HG03442 (cell line): ENCODE results near the gene INPPL1.

ENCODE experiments used
- ATAC-seq: cut with Tn5 transposase; IDR thresholded peaks from one replicate; pipeline ENCODE4 v1.9.1; 2021; ENCODE audit warnings: mild to moderate bottlenecking, moderate library complexity; ENCODE audit not compliant: unreplicated experiment

INPPL1 gene

GRCh38 chr11:72209101-72209500 lies 15.5 kb upstream of the INPPL1 start:
- ATAC-seq, result no peak

GRCh38 chr11:72216638-72217037 lies 7.9 kb upstream of the INPPL1 start, which contains the start of gene FOLR2:
TSS of gene FOLR2 (plus strand) at chr11:72216794. CDS start at chr11:72218585, 1,791 bp downstream.
- ATAC-seq, result no peak

- ATAC-seq, result no peak
Measured at GRCh38 chr11:72217841-72218240, 6.7 kb upstream of the INPPL1 start.

GRCh38 chr11:72218251-72218745 lies 6.3 kb upstream of the INPPL1 start:
- ATAC-seq, result no peak

- ATAC-seq, result no peak
Measured at GRCh38 chr11:72220696-72221363, 3.7 kb upstream of the INPPL1 start.

DNA sequence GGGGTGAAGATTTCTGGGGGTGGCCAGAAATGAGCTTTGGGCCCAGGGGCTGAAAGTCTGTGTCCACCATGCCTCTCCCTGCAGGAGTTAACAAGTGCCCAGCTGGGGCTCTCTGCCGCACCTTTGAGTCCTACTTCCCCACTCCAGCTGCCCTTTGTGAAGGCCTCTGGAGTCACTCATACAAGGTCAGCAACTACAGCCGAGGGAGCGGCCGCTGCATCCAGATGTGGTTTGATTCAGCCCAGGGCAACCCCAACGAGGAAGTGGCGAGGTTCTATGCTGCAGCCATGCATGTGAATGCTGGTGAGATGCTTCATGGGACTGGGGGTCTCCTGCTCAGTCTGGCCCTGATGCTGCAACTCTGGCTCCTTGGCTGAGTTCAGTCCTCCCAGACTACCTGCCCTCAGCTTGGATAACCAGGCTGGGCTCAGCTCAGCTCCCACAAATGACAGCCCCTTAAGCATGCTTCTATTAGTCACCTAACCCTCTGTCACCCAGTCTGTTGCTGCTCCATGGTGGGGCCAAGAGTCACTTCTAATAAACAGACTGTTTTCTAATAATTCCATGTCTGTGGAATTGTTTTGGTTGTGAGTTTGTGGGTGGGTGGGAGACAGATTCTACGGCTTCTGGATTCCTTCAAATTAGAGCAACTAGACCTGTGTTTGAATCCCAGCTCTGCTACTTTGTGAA lies 3.0 kb upstream of the INPPL1 start:
- ATAC-seq, result no peak

DNA sequence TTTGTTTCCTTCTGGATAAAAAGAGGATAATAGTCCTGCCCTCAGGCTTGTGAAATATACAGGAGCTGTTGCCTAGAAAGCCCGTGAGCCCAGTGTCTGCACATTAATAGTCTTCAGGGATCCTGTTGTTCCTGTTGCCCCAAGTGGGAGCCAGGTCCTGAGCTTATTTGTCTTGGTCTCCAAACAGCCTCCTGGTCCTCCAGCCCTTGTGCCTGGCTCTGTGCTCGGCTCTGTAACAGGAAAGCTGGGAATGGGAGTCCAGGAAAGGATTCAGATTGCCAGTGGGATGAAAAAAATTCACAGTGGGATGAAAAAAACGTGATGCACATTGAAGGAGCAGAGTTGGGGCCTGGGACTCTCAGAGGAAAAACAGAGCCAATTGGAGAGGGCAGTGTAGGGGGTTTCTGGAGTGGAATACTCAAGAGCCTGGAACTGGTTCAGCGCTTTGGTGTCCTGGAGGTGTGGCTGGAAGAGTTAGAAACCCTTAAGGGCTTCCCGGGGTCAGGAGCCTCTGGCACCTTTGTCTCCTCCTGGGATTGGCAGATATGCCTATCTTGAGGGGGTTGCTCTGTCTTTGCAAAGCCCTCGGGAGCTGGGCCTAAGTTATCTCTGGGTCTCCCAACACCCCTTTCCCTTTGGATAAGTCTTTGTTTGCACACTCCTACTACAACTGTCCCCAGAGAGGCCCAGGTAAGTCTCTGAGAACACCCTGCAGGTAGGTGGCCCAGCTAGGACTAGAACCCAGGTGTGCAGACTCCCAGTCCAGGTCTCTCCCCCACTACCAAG lies 2.3 kb upstream of the INPPL1 start:
- ATAC-seq, result no peak

DNA sequence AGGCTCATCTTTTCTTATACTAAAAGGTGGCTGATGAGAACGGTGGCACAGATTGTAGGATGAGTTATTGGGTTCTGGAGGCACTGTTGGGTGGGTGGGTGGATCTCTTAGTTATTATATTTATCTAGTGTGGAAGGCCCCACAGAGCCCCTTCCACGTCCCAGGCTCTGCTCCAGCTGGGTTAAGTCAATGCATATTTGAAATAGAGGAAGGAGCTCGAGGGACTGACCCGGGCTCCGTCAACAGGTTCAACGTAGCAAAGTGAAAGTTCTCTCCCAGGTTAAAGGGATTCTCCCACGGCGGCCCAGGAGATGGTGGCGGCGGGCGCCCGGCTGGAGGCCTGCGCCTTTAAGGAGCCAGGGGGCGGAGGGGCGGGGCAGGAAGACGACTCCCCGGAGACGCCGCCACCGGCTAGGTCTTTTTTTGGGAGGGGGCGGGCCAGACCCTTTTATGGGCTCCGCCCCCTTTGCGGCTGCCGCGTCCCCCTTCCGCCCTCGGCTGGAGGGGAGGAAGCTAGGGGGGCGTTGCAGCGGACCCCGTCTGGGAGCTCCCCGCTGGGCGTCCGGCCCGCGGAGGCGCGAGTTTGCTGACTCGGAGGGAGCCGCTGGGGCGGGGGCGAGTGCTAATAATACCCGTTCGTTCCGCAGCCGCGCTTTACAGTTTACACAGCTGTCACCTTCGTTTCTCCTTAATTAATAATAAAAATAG lies 1.5 kb upstream of the INPPL1 start:
- ATAC-seq, result peak; percentile 61

- ATAC-seq, result peak; percentile 50
Measured at GRCh38 chr11:72223615-72224563, 678 bp upstream of the INPPL1 start.

GRCh38 chr11:72225411-72225951 lies 914 bp downstream of the INPPL1 start:
- ATAC-seq, result no peak

DNA sequence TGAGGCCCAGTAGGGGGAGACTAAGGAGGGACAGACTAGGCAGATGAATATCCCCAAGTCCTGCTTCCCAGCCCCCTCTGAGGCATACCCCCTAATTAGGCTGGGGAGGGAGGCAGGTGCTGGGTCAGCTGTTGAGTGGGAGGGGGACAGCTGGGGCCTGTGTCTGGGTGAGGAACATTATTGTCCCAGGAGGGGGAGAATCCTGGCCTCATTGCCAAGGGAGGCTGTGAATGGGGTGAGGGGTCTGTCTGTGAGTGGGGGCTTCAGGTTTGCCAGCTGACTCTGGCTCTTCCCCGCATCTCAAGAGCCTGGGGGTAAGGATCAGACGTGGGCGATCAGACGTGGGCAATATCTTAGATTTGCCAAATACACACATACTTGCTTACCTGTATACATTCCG lies 2.1 kb downstream of the INPPL1 start:
- ATAC-seq, result no peak

DNA sequence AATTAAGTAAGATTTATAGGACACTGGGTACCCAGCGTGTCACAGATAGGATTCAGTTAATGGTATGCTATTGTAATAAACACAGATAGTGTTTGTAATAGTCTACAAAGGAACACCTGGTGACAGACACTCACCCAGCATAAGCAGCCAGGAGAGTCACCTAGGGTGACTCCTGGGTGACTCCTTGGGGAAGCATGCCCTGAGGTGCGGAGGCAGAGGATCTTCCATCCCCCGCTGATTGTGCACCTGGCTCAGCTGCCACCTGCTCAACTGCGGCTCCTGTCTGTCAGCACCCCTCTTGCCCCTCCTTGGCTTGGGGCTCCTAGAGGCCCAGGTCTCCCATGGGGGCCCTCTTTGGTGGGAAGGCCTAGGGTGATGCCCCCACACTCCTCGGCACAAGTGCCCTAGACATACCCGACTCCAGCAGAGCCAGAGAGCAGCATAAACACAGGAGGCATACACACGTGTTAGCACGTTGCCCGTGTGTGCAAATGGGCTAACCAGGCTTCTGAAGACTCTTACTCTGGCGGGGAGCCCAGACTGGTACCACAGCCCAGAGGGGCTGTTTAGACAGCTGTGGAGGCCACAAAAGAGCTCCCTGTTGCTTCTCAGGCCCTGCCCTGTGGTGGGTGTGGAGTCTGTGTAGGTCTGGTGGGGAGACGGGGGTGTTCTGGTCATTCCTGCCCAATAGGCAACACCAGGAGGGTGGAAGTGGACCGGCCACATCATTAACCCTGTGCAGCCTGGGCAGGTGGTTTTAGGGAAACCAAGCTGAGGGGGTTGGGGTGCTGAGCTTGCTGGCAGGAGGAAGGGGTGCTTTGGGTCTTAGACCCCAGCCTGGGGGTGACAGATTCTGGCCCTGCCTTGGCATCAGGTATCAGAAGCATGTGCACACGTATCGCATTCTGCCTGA lies 3.0 kb downstream of the INPPL1 start:
- no peak for ATAC-seq

DNA sequence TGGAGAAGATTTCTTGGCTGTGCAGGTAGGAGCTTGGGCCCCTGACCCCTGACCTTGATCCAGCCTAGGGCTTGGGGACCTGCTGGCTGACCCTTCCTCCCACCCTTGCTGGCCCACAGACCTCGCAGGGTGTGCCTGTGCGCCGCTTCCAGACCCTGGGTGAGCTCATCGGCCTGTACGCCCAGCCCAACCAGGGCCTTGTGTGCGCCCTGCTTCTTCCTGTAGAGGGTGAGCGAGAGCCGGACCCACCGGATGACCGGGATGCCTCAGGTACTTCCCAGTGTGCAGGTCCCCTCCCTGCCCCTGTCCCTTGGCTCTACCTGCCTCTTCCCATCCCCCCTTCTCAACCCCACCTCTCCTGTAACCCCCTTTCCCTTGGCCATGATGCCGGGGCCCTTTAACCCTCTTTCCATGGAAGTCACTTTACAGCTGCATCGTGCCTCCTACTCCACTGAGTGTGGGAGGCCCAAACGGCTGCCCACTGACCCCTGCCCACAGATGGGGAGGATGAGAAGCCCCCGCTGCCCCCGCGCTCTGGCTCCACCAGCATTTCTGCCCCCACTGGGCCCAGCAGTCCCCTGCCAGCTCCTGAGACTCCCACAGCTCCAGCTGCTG lies 3.8 kb downstream of the INPPL1 start:
- ATAC-seq, result no peak

GRCh38 chr11:72228844-72229231 lies 4.3 kb downstream of the INPPL1 start:
- no peak for ATAC-seq

GRCh38 chr11:72229336-72229924 lies 4.9 kb downstream of the INPPL1 start:
- ATAC-seq, result no peak

DNA sequence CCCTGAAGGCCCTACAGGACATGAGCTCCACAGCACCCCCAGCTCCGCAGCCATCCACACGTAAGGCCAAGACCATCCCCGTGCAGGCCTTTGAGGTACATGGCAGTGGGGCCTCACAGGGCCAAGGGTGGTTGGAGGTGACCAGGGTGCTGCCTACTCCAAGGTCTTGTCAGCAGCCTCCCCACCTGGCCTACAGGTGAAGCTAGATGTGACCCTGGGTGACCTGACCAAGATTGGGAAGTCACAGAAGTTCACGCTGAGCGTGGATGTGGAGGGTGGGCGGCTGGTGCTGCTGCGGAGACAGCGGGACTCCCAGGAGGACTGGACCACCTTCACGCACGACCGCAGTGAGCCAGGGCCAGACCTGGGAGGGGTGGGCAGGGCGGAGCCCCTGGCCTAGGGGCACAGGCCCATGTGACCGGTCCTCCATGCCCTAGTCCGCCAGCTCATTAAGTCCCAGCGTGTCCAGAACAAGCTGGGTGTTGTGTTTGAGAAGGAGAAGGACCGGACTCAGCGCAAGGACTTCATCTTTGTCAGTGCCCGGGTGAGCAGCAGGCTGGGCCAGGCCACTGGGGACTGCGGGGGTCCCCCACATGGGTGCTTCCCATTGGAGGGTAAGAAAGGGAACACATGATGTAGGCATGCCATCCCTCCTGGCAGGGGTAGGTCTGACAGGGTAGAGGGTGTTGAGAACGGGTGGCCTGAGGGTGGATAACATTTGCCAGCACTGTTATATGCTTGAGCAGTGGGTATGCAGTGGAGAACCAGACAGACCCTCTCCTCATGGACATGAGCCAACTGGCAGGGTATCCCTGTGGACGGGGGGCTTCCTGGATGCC lies 5.6 kb downstream of the INPPL1 start:
- ATAC-seq, result no peak
